Choroid plexus epithelial cell (primary cell): ENCODE results near the gene PPARA.

Source experiments
- DNase-seq: peaks from one replicate; pipeline ENCODE4 v3.0.0-alpha.2; 2010; ENCODE audit warnings: low read depth
- H3K4me3 ChIP-seq: 2 replicates; pipeline ENCODE4 v1.5.1; 2011; ENCODE audit warnings: low read depth, mild to moderate bottlenecking, control low read depth, low read length, moderate library complexity
- CTCF ChIP-seq: conservative IDR thresholded peaks from 2 replicates; pipeline ENCODE4 v1.5.1; 2011; ENCODE audit warnings: low read depth, mild to moderate bottlenecking, control low read depth, inconsistent platforms, low read length, moderate library complexity

The PPARA gene

GRCh38 chr22:46281866-46282678 is 131.7 kb downstream of the PPARA start:
- TF ChIP-seq CTCF: no peak
- no peak overlapping the region for H3K4me3 ChIP-seq

GRCh38 chr22:46286006-46286405 is 135.7 kb downstream of the PPARA start:
- no peak overlapping the region for H3K4me3 ChIP-seq
- peak; percentile 16 for DNase-seq
- no peak for TF ChIP-seq CTCF

More at GRCh38 chr22:46281866-46282678, 131.7 kb downstream of the PPARA start:
- no peak for DNase-seq

GRCh38 chr22:46286941-46287872 is 136.9 kb downstream of the PPARA start:
- H3K4me3 ChIP-seq: no peak overlapping the region
- no peak for DNase-seq
- TF ChIP-seq CTCF: no peak

- H3K4me3 ChIP-seq: no peak overlapping the region
- TF ChIP-seq CTCF: no peak
- DNase-seq: no peak
Measured at GRCh38 chr22:46287873-46288751, 137.8 kb downstream of the PPARA start.

GRCh38 chr22:46288846-46289243 is 138.5 kb downstream of the PPARA start:
- no peak for TF ChIP-seq CTCF
- H3K4me3 ChIP-seq: no peak overlapping the region
- DNase-seq: no peak

- H3K4me3 ChIP-seq: no peak overlapping the region
- DNase-seq: no peak
- TF ChIP-seq CTCF: no peak
Measured at GRCh38 chr22:46289244-46289891, 139.0 kb downstream of the PPARA start.
